Measurements from ENCODE around the gene LCE1F. TPM values are rescaled to one million over a fixed set of nuclear protein-coding genes. Genes with fewer than 3 reads are reported as not detected.

Gene LCE1F
- total RNA-seq, 6 experiments from 2014 or later = not detected

Other genes with a start within 250 kb of the LCE1F start
- not detected for gene LCE3E, start 208.4 kb upstream of the LCE1F start, total RNA-seq
- not detected for gene LCE3D, start 194.6 kb upstream of the LCE1F start, total RNA-seq
- gene LCE3C, start 174.9 kb upstream of the LCE1F start, total RNA-seq = not detected
- gene LCE3B, start 161.3 kb upstream of the LCE1F start, total RNA-seq = not detected
- gene LCE3A, start 152.0 kb upstream of the LCE1F start, total RNA-seq = not detected
- not detected for gene LCE2D, start 111.8 kb upstream of the LCE1F start, total RNA-seq
- not detected for gene LCE2C, start 99.9 kb upstream of the LCE1F start, total RNA-seq
- not detected for gene LCE2B, start 89.0 kb upstream of the LCE1F start, total RNA-seq
- not detected for gene LCE2A, start 76.8 kb upstream of the LCE1F start, total RNA-seq
- gene LCE4A, start 67.0 kb upstream of the LCE1F start, total RNA-seq = not detected
- gene KPRP, start 17.1 kb upstream of the LCE1F start, total RNA-seq = not detected
- gene LCE1E, start 11.1 kb downstream of the LCE1F start, total RNA-seq = not detected
- not detected for gene LCE1D, start 21.6 kb downstream of the LCE1F start, total RNA-seq
- gene LCE1C, start 31.5 kb downstream of the LCE1F start, total RNA-seq = not detected
- not detected for gene LCE1B, start 36.8 kb downstream of the LCE1F start, total RNA-seq
- gene LCE1A, start 52.3 kb downstream of the LCE1F start, total RNA-seq = not detected
- not detected for gene LCE6A, start 67.7 kb downstream of the LCE1F start, total RNA-seq
- gene LCE7A, start 84.9 kb downstream of the LCE1F start, total RNA-seq = not detected
- not detected for gene SMCP, start 103.2 kb downstream of the LCE1F start, total RNA-seq
- gene IVL, start 133.4 kb downstream of the LCE1F start, total RNA-seq = not detected
- not detected for gene SPRR5, start 172.1 kb downstream of the LCE1F start, total RNA-seq
- not detected for gene SPRR4, start 195.5 kb downstream of the LCE1F start, total RNA-seq
- not detected for gene SPRR1A, start 208.9 kb downstream of the LCE1F start, total RNA-seq
- gene SPRR3, start 226.6 kb downstream of the LCE1F start, total RNA-seq = under 1 TPM in 1 of 6 experiments, not detected in 5; 0.31 TPM

Measured in right lobe of liver (tissue), 5 donors.